Amygdala (tissue), 56 donors: ENCODE measurements around the gene ATP8B3.

ENCODE experiments used
- DNase-seq, 56 donors: peaks; one replicate each; lab custom pipeline; 2025; lab: John Stamatoyannopoulos, UW

Gene ATP8B3

DNA sequence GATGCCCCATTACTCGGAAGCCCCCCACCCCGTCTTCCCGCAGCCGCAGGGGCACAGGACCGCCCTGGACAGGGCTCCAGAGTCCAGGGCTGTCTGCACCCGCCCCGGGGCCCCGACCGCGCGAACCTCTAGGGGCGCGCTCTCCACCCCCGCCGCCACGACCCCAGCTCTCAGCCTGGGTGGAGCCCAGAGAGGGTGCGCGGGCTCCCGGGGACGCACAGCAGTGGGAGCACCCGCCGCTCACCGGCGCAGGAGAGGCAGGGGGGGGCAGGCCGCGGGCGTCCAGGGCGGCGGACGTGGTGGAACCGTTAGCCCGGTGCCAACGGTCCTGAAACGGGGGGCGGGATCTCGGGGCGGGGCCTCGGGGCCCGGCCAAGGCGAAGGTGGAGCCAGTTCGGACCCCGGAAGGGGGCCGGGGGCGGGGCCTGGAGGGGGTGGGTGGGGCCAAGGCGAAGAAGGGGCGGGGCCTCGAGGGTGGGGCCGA is at the start of gene ATP8B3:
Gene ATP8B3, minus strand, starts transcription at position 335 of the 484 bp plus-strand sequence. CDS start 540 bp downstream, outside the sequence.
- DNase-seq = peak in 2 of 56 donors; percentile 59 to 96

DNA sequence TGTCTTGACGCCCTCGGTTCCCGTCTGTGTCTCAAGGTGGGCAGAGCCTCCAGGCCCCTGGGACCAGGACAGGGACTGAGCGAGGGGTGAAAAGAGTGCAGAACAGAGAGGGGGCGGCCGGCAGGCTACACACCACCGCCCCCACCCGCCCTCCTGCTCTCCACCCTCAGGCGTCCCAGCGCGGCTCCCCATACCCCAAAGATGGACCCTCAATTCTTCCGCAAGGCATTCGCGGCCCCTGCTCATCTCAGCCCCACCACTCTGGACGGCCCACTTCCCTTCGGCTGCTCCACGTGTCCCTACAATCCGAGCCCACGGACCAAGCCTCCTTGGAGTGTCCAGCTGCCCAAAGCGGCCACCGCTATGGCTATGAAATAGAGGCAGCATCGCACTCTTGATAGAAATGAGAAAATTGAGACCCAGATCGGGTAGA is 49.5 kb upstream of the ATP8B3 start:
- no peak for DNase-seq

DNA sequence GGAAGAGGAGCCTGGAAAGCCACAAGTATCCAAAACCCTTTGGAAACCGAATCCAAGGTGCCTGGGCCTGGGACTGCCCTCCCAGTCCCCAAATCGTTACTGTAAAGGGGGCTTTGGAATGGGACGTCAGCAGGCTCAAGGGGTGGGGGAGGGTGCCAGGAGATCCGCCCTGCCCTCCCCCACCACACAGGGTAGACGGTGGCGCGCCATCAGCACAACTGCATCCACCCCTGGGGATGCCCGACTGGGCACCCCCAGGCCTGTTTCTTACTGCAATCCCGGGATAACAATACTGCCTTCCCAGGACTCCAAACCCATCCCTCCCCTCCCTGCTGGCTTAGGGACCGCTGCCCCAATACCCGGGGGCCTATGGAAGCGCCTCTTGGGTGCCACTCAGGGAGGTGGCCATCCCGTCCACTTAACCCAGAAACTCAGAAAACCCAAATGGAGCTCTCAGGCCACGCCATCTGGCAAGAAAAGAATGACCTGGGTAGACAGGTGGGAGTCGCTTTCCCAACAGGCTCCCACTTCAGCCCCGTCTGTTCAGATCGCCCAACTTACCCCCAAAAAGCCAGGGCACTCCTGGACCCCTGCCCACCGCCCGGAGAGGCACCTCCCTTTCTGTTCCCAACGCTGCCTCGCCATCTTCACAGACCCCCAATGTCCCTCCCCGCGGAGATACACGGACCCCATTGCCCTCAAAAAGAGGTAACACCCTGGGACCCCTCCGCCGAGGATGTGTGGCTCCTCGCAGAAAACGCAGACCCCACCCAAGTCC is 48.9 kb upstream of the ATP8B3 start:
- DNase-seq = no peak

DNA sequence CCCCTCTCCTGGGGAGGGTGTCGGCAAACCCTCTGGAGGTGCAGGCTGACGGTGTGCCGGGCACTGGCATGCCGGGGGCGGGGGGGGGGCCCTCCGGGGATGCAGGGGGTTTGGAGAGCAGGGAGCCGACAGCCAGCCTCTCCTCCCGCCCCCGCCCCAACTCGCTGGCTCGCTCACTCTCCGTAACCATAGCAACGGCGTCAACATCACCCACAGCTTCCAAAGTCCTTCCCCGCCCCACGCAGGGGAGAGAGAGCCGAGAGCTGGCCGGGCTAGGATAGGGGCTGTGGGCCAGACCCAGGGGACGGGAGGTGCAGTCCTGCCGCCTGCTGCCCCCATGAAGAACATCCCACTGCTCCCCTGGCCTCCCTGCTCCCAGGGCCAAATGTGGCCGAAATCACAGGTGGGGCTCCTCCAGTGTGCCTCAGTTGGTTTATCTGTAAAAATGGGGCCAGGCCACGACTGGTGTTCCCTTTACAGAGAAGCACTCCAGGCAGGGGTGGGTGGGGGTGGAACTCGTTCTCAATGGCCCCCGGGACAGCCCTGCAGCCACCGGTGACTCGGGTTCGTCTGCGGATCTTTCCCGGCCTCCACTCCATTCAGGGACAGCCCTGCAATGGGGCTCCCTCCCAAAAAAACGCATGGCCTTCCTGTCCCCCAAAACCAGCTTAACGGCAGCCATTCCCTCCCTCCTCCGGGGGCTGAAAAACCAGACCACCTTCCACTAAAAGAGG is 48.1 kb upstream of the ATP8B3 start:
- DNase-seq = peak in 43 of 56 donors; percentile 15 to 70 (median 54)

- DNase-seq = no peak
Measured at GRCh38 chr19:1859331-1859781, 47.3 kb upstream of the ATP8B3 start.

DNA sequence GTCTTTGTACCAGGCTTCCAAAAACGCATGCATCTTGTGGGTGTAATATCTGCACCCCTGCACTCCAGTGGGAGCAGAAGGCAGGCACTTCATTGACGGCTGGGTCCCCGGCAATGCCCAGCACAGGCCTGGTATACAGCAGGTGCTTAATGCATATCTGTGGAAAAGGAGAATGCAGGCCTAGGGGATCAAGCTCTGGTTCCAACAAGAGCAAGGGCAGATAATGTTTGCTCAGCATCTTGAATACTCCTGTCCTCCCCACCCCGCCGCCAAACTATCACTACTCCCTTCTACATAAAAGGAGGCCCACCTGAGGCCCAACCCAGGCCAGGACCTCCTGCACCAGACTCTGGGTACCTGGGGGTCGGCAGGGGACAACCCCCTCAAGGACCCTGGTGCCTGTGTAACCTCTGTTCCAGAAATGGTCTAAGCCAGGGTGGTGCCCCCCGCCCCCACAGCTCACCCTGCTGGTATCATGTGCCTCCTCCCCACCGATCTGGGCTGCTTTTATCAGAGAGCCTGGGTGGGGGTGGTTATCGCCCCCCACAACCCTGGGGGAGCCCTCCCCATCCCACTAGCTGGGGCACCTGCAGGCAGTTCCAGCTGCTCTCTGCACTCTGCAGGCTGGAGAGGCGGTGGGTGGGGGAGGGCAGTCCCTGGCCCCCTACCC is 46.5 kb upstream of the ATP8B3 start:
- no peak for DNase-seq

DNA sequence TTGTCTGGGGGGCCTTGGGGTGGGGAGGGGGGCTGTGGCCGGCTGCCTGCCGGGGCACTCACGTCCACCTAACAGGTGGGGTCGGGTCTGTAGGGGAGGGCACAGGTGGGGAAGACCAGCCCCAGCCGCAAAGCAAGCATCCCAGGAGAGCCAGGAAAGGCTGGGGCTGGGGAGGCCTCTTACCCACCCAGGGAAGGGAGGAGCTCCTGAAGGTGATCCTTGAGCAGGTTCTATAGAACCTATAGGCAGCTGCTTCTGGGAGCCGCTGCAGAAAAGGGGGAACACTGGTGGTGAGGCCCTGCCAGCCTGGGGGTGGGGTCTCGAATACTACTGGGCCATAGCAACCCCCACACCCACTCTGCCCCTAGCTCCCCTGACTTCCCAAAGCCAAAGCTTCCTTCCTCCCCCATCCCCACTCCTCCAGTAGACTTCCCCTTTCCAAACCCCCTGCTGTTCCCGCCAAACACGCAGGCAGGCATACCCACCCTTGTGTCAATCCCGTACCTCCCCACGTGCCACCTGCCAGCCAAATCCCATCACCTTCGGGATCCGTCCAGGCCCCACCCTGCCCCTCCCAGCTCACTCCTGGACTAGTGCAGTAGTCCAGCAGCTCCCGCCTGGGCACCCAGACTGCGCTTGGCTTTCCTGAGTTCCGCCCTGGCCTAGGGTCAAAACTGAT is 45.7 kb upstream of the ATP8B3 start:
- peak in 2 of 56 donors; percentile 17 to 21 for DNase-seq

GRCh38 chr19:1856698-1857603 is 44.9 kb upstream of the ATP8B3 start:
- DNase-seq = peak in 27 of 56 donors; percentile 7 to 73 (median 39)

DNA sequence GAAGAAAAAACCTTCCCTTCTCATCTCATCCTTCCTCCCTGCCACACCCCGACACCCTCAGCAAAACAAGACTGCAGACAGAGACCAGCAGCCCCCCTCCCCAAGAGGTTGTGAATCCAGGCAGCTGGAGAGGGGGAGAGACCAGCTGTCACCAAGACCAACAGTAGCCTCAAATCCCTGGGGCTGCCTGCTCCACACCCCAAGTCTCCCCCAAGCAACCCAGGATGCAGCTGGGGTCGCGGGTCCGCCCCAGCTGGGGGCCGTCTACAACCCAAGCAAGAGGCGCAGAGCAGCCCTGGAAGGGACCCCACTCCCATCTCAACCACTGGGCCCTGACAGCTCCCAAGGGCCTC is 44.2 kb upstream of the ATP8B3 start:
- peak in 1 of 56 donors; percentile 41 for DNase-seq

DNA sequence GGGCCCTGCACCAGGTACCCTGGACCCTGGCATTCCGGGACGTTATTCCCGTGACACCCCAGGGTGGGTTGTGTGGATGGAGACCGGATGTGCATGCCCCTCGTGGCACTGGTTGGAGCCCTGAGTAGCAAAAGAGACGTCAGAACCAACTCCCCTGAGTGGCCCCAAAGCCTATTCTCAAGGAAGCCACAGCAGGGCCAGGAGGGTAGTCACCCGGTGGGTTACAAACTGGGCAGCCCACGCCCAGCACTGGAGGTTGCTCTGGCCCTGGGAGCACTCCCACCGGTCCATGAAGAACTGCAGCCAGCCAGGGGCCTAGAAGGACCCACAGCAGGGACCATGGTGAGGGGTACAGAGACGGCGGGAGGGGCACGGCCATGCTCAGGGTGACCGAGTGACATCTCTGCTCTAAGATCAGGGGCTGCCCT is 43.8 kb upstream of the ATP8B3 start:
- DNase-seq = no peak

GRCh38 chr19:1855040-1855827 is 43.2 kb upstream of the ATP8B3 start:
- peak in 47 of 56 donors; percentile 4 to 79 (median 54) for DNase-seq

DNA sequence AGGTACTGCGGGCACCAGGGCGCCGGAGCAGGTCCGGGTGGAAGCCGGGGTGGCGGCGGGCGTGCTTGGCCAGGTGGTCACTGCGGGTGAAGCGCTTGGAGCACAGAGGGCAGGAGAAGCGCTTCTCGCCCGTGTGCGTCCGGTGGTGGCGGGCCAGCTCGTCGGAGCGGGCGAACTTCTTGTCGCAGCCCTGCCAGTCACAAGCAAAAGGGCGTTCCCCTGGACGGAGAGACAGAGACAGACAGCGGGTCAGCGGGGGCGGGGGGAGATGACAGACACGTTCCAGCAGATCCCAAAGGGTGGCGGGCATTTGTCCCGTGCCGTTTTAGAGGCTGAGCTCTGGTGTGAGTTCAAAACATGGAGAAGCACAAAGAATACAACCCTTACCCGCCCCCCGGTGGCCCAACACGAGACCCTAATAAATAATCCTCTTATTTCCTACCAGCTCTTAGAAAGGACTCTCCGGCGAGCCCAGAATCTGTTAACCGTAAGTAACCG is 42.5 kb upstream of the ATP8B3 start:
- DNase-seq = no peak

GRCh38 chr19:1854039-1854541 is 42.0 kb upstream of the ATP8B3 start:
- no peak for DNase-seq

DNA sequence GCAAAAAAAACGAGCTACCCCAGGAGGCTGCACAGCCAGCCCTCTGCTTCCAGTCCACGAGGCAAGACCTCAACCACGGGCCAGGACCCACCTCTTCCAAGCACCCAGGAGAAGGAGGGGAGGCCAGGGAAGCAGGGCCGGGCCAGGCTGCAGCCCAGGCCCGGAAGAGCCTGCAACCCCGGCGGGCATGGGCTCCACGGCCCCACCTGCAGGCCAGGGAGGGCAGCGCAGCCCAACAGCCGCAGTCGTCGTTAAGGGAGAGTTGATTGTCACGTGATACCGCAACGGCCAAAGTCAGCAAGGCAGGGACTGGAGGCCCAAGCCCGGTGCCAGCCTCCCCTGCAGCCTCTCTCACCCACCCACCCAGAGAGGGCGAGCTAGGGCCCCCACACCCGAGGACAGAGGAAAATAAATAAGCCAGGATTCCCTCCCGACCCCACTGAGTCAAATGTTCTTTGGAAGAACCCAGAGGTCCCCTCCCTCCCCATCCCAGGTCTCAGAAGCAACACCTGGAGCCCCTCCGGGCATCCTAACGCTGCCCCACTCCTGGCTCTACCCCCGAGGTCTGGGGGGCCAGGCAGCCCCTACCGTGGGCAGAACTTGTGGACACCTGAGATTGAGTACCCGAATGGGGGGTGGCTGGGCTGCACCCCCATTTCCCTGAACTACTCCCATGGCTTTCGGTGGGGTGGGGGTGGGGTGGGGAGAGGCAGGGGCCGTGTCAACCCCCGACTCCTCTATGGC is 41.4 kb upstream of the ATP8B3 start:
- peak in 37 of 56 donors; percentile 5 to 71 (median 31) for DNase-seq

DNA sequence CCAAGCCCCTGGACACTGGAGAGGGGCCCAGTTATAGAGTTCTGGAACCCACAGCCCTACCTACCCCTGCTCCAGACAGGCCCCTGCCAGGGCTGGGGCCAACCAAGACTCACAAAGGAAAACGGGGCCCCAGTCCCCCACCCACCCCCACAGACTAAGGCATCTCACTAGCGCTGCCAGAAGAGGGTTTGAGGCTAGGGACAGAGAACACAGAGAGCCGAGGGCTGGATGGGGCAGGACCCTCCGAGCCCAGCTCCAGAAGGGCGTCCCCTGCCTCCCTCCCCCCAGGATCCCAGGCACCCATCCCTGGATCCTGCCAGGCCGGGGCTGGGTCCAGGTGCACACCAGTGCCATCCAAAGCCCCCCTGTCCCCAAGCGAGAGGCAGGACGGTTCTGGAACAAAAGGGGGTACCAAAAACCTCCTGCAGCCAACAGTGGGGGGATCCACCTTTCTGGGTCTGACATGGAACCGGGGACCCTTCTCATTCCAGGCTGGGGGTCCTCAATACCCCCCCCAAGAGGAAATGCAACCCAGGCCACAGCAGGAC is 40.6 kb upstream of the ATP8B3 start:
- no peak for DNase-seq

DNA sequence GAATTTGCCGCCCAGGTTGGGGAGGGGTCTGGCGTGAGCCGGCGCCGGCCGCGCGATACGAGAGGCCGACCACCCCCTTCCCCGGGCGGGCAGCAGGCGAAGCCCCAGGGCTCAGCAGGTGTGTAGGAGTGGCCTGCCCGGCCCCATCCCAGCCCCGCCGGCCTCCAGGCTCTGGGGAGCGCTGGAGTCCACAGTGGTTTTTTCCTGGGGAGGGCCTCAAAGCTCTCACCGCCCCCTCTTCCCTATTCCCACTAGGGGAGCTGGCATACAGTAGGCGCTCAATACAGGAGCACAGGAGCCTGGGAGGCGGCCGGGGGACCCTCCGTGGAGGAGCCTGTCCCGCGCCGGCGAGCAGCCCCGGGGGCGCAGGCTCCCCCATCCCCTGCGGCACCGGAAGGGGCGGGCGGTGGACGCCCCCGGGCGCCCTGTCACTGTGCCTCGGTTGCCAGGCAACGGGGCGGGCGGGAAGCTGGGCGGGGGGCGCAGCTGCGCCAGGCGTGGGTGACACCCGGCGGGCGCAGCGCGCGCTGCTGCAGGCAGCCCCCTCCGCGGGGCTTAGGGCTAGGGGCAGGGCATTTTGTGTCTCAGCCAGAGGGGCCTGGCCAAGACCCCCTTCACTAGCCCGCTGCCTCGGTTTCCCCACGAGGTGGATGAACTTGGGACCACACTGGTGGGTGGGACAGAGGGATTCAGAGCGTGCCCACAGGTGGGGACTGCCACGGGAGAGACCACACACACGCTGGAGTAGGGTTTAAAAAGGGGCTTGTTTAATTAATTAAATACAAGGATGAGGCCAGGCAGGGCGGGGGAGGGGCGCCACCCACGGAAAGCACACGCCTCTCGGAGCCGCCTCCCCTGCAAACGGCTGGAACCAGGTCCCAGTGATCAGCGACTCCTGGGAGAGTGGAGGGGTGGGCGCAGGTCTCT is 39.8 kb upstream of the ATP8B3 start:
- peak in 22 of 56 donors; percentile 13 to 52 (median 36) for DNase-seq
